GM18907 (cell line): Measurements from ENCODE around the gene C19orf67.

Experiments used
- ATAC-seq: cut with Tn5 transposase; IDR thresholded peaks from one replicate; pipeline ENCODE4 v1.9.1; 2021; ENCODE audit warnings: mild to moderate bottlenecking, moderate library complexity; ENCODE audit not compliant: unreplicated experiment

Gene C19orf67

DNA sequence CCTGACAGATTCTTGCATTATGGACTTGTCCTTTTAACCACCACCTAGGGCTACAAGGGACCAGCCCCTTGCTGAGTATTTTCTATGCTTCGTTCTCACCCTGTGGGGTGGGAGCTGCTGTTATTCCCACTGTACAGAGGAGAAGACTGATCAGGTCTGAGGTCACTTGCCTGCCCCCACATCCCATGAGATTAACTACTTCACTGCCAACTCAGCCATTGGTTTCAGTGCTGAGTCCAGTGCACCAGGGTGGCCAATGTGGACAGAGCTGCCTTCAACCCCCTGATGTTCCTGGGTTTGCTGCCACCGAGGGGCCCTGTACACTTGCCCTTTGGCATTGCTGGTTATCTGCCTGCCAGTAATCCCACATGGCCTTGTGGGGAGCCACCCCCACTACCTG, 25.1 kb upstream of the C19orf67 start:
- no peak for ATAC-seq

DNA sequence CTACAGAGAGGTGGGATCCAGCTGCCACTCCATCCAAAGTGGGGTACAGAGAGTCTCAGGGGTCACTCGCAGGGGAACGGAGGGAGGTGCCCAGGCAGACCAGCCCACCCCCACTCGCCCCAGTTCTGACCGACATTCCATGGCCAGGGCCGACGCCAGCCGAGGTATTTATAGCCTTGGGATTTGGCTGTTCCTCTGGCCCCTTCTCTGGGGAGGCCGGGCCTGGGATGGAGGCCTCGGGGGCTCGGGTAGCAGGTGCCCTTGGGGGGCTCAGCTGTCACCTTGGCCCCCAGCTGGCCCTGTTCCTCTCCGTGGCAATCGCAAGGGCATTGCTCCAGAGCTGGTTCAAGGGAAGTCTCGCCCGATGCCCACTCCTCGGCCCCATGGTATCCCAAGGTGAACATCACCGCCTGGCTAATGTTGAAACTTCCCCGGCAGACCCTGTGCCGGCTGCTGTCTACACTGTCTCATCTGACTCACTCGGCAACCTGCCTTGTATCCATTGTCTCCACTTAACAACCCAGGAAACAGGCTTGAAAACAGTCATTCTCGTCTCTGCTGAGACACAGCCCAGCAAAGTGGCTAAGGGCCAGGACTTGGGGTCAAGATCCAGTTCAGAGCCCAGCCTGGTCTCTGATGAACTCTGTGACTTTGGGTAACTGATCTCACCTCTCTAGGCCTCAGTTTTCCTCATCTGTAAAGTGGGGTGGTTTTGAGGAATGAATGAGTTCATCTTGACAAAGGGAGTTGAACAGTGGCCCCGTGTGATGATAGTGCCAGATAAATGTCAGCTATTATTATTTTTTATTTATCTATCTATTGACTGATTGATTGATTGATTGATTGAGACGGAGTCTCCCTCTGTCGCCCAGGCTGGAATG, 22.2 kb upstream of the C19orf67 start:
- no peak for ATAC-seq

DNA sequence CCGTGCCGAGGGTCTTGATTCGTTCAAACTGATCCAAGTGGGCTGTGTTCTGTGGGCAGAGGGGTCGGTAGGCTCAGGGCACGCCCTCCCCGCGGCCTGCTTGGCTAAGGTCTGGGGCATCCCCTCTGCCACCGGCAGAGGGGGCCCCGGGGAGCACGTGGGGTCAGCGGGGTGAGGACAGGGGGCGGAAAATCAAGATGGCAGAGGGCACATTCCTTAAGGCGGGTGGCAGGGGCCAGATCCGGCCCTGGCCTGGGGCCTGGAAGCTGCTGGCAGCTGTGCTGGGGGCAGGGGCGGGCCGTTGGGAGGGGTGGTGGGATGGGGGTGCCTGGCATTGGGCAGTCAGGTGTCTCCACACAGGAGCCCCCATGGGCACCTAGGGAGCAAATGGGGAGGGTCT, 21.3 kb upstream of the C19orf67 start:
- no peak for ATAC-seq

DNA sequence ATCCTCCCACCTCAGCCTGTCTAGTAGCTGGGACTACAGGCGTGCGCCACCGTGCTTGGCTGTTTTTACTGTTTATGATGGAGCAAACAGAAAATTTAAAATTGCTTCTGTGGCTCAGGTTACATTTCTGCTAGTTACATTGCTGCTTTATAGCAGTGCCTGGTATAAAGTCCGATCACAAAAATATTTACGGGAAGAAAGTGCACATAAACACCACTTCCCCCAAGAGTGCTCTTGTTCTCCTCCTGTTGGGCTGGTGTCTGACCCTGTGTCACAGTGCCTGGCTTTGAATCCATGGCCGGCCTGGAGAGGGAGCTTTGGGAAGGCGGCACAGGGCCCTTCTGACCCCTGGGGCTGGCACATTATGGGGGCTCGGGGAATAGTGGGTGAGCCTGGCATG, 20.1 kb upstream of the C19orf67 start:
- no peak for ATAC-seq

DNA sequence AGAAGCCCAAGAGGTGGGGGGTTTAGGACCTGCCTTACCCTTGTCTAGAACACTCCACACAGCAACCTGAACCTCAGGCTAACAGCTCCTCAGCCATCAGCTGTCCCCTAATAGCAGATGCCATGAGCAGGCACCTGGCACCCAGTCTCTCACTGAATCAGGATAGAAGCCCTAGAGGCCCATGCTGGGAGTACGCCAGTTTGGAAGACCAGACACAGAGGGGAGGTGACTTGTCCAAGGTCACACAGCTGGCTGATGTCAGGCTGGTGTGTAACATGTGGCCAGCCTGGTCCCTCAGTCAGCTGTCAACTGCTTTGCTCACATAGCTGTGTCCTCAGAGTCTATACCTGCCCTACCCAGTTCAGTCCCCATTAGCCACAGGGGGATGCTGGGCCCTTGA, 17.7 kb upstream of the C19orf67 start:
- ATAC-seq = no peak

DNA sequence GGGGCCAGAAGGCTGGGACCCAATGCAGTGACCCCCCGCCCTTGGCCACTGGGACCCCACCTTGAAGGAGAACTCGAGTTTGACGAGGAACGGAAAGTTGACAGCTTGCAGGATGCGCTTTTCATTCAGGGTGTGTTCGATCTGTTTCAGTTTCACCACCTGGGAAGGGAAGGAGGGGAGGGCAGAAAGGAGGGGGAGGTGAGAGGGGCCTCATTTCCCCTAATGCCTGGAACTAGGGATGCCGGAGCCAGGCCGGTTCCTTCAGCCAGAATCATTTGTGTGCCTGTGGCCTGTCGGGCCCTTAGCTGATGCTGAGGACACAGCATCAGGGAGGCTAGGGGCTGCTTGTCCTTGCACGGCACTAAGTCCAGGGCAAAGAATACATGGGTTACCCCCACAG, 17.2 kb upstream of the C19orf67 start:
- no peak for ATAC-seq

DNA sequence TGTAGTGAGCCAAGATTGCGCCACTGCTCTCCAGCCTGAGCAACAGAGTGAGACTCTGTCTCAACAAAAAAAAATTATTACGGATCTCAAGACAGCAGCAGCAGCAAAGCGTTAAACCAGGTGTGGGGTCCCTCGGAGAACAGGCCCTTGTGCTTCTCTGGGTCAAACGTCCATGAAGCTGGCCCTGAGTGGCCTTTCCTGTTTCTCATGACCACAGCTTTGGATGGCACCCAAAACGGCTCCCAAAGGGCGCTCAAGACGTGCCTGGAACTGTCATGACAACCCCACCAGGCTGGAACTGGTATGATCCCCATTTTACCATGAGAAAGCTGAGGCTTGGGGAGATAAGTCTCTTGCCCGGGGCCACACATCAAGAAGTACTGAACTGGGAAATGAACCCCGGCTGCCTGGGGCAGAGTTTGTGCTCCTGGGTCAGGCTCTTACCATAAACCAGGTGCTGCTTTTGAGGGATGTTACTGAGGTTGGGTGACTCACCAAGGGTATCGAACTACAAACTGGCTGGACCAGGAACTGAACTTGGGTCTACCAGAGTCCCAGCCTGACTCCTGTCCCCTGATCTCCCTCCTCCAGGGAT, 16.6 kb upstream of the C19orf67 start:
- no peak for ATAC-seq

DNA sequence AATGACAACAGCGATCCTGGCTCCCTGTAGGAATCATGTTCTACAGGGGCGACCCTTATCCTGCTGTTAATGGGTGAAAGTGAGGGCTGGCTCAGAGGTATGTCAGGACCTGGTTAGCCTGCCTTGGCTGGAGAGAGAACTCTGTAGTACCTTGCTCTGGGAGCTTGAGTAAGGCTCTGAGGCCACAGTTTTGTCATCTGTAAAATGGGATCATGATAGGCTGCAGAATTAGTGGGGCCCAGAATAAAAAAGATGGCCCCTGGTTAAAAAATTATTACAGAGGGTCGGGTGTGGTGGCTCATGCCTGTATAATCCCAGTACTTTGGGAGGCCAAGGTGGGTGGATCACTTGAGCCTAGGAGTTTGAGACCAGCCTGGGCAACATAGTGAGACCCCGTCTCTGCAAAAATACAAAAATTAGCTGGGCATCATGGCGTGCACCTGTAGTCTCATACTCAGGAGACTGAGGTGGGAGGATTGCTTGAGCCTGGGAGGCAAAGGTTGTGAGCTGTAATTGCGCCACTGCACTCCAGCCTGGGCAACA, 15.5 kb upstream of the C19orf67 start:
- ATAC-seq = no peak

DNA sequence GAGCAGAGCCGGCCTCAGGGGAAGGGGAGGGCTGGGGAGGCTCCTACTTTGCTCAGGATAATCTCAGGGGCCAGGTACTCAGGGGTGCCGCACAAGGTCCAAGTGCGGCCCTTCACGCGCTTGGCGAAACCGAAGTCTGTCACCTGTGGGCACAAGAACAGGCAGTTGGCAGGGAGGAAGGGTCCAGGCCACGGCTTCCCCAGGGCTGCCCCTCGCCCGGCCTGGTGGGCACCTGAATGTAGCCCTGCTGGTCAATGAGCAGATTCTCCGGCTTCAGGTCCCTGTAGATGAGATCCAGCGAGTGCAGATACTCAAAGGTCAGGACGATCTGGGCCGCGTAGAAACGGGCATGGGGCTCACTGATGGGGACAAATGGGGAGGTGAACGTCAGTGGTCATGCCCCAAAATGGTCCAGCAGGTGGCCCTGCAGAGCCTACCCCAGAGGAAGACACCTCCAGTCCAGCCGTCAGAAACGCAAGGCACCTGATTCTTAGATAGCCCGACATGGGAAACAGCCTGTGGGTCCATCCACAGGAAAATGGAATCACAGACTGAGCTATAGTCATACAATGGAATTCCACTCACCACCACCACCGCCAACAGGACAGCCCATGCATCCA, 12.1 kb upstream of the C19orf67 start:
- ATAC-seq = no peak

DNA sequence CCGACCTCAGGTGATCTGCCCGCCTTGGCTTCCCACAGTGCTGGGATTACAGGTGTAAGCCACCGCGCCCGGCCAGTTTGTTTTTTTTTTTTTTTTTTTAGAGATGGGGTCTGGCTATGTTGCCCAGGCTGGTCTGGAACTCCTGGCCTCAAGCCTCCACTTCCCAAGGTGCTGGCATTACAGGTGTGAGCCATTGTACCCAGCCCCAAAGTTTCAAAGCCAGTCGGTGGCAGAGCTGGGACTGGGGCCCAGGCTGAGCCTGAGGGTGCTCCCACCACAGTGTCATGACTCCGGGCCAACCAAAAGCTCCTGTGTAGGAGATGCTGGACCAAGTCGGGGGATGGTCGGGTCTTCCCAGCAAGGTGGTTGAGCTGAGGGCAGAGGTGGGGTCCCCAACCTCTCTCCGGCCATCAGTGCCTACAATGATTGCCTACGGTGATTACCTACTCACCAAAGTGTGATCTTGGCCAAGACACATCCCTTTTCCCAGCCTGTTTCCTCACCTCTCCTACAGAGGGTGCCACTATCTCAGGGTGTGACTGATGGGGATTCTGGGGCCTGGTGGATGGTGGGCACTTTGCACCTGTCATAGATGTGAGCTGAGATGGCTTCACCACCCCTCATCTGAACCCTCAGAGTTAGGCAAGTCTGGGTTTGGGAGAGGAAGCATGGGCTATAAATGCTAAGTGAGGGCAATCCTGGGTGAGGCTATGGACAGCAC, 10.8 kb upstream of the C19orf67 start:
- ATAC-seq = no peak

DNA sequence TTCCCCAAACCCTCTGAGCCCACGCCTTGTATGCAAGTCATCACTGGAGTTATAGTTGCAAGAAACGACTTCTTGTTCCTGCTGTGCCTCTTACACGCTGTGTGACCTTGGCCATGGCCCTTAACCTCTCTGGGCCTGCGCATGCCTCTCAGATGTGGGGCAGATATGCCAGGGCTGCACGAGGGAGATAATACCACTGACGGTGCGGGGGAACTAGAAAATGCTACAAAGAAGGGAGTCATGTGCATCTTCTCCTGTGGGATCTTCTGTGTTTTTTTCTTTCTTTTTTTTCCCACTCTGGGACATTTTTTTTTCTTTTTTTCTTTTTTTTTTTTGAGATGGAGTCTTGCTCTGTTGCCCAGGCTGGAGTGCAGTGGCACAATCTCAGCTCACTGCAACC, 9.3 kb upstream of the C19orf67 start:
- no peak for ATAC-seq

DNA sequence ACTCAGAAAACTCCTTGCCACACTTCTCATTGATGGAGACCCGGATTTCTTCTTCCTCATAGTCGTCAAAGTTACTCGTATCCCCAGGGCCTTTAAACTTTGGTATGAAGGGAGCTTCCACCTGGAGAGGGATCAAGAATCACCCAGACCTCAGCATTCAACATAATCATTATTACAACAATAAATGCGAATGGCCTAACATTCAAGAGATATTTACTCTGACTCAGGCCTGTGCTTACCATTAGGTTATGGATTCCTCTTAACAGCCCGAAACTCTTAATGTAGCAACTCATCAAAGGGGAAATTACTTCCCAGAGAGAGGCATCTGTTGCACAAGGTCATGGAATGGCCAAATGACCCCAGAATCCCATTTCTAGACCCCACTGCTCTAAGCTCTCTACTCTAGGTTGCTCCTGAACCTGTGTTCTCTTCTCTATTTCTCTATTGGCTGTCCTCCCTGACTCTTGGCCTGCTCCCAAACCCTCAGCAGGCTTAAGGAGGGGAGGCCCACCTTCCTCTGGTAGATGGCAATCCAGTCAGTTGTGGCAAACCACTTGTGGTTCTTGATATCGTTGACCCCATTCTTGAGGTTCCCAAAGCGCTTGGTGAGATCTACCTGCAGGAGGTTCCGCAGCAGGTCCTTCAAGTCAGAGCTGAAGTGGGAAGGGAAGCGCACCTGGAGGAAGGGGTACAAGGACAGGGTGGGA, 7.7 kb upstream of the C19orf67 start:
- ATAC-seq = no peak

DNA sequence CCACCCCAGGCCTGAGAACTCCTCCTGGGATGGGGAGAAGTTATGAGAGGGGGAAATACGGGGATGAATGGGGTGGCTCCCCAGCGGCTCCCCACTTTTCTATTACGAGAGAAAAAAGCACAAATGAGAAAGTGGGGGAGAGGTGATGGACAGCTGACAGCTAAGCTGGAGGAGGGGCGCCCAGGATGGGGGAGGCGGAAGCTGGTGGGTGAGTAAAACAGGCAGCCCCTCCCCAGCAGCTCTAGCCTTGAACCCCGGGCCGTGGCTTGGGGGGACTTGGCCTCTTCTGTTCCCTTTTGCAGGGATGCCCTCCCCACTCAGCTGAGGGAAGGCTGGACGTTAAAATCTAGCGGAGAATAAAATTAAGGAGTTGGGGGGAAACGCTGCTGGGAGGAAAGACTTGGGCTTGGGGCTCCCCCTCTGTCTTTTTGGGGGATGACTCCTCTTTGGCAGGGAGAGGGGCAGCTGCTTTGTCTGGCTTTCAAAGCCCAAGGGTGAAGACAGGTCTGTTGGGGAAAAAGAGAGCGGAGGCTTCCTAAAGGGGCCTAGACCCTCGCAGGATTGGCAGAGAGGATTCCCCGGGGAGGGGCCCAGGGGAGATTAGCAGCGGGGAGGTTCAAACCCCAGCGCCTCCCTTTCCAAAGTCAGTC, 6.4 kb upstream of the C19orf67 start:
- ATAC-seq = peak; percentile 6

DNA sequence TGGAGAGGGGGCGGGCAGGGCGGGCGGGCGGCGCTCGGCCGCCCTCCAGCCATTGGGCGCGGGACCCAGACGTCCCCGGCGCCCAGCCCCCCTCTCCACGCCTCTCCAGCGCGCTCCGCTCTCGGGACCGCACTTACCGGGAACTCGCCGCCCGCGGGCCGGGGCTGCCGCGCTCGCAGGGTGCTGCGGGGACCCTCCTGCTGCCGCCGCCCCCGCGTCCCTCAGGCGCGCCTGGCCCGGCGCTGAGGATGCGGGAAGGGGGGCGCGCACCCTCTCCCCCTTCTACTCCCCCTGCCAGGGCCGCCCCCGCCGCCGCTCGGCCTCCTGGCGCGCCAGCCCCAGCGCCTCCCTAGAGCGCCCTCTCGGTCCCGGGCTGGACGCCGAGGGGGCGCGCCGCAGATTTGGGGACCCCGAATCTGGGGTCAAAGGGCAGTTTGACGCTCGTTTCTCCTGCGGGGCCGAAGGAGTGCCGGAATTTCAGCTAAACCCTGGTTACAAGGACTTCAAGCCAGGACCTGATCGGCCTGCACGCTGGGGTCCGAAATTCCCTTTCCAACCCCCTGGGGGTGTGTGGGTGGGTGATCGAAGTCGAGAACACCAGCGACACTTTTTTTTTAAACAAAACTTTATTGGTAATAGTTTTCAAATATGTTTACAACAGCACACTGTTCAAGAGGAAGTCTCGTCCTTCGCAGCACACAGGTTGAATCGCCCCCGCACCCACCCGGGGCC, 5.7 kb upstream of the C19orf67 start:
- ATAC-seq = peak; percentile 54

DNA sequence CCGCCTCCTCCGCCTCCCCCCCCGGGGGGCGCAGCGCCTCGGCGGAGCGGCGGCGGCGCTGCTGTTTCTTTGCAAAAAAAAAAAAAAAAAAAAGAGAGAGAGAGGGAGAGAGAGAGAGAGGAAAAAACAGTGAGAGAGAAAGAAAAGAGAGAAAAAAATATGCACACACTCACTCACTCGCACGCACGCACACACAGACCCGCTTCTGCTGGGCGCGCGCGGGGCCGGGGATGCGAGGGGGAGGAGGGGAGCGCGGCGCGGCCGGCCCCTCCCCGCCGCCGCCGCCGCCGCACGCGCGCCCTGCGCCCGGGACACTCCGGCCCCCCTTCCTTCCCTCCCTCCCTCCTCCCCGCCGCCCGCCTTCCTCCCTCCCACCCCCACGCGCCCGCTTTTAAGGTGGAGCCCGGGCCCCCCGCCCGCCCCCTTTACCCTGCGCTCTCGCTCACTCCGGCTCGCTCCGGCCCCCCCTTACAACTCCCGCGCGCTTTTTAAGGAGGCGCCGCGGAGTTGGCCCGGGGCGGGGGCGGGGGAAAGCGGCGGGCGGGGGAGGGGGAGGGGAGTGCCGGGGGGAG, 5.0 kb upstream of the C19orf67 start, which contains the start of gene SAMD1:
TSS of gene SAMD1 (minus strand) at position 243 of the 572 bp plus-strand sequence.
- ATAC-seq = peak; percentile 38

DNA sequence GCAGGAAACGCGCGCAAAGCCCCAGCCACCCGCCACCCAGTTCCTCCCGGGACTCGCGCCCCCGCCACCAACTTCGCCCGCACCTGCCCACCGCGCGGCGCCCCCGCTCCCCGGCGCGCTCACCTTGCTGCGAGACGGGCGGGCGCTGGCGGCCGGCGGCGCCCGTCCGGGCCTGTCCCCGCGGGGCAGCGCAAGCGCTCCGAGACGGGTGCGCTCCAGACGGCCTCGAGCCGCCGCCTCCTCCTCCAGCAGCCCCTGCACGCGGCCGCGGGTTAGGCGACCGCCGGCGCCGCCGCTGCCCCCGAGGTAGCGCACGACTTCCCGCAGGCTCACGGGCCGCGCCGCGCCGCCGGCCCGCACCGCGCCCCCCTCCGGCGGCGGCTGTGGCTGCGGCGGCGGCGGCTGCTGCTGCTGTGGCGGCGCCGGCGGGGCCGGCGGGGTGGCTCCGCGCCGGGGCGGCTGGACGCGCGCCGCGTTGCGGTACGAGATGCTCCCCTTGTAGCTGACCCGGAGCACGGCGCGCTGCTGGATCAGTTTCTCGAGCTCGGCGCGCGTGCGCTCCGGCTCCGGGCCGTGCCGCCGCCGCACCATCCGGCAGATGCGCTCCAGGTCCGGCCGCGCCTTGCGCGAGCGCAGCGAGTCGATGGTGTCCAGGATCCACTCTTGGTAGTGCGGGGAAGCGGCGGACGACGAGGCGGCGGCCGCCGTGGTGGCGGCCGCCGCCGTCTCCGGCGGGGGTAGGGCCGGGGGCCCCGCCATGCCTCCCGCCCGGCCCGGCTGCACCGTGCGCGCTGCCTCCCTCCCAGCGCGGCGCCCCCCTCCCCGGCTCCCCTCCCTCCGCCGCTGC, 4.3 kb upstream of the C19orf67 start:
- ATAC-seq = peak; percentile 20

DNA sequence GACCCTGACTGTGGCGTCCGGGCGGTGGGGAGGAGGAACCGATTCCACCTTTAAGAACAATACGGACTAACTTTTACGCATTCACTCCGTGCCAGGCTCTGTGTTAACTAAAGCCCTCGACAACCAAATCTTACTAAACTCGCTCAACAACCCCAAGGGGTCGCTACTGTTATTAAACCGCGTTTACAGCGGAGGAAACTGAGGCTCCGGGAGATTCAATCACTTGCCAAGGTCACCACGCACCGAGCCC, 3.8 kb upstream of the C19orf67 start:
- ATAC-seq = no peak

DNA sequence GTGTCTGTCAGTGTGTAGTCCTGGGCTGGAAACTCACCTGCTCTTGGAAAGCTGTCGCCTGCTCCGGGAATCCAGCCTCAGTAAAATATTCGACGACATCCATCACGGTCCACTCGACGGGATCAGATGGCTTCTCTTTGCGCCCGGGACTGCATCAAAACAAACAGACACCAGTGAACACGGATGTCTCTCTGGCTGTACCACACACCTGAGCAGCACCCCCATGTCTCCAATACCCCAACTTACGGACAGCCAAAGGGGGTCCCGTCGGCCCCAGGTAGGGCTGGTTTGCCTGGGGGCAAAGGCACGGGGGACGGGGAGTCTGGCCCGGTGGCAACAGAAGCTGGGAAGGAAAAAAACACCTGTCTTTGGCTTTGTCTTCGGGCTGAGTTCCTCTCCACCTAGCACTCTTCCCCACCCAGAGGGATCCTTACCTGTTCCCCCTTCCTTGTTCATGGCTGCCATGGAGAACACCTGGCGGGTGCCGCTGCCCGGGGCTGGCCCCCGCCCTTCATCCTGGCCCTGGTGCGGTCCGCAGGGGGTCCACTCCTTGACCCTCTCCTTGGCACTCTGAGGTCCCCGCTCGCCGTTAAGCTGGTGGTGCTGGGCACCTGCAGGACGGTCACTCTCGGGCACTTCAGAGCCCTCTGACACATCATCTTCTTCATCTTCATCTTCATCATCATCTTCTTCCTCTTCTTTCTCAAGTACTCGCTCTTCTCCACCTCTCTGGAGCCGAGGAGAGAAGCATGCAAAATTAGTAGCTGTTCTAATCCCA, 3.2 kb upstream of the C19orf67 start:
- ATAC-seq = no peak
